Measurements from ENCODE around the gene RHOB.
"Not testable (repeated sequence)": the region's sequence is repeated elsewhere in the genome, so short reads cannot be mapped to it uniquely, and the experiment has no call there.

RHOB gene

GRCh38 chr2:20446917-20447436 lies at the start of gene RHOB:
Gene RHOB (plus strand): TSS chr2:20447074. CDS start chr2:20447466, 392 bp downstream.
- FAIRE-seq: peak; percentile 92

- no peak for FAIRE-seq
Measured at GRCh38 chr2:20397811-20398447, 48.9 kb upstream of the RHOB start.

DNA sequence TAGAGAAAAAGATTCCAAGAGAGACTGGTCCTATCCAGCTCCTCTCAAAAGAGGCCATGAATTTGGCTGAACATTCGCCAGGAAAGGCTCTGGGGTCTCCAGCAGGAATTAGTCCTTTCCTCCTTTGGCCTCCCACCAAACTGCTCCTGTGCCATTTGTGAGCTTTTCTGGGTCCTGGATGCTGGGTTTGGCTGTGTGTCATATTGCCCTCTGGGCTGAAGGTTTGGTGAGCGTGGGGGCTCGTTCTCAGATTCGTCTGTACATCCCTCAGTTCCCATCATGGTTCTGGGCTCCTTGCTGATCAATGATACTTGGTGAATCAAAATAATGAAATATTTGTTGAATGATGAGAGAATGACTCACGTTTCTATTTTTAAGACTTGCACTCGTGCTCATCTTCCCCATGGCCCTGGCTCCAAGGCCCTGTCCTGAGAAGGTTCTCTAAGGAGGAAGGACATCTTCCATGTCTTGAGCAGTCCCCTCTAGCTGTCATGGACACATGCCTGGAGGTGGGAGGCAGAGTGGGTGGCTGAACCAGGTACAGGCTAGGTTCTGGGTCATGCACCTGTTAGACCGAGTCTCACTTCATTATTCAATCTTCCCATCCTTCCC lies 47.8 kb upstream of the RHOB start:
- no peak for FAIRE-seq

GRCh38 chr2:20400306-20400705 lies 46.6 kb upstream of the RHOB start:
- no peak for FAIRE-seq

DNA sequence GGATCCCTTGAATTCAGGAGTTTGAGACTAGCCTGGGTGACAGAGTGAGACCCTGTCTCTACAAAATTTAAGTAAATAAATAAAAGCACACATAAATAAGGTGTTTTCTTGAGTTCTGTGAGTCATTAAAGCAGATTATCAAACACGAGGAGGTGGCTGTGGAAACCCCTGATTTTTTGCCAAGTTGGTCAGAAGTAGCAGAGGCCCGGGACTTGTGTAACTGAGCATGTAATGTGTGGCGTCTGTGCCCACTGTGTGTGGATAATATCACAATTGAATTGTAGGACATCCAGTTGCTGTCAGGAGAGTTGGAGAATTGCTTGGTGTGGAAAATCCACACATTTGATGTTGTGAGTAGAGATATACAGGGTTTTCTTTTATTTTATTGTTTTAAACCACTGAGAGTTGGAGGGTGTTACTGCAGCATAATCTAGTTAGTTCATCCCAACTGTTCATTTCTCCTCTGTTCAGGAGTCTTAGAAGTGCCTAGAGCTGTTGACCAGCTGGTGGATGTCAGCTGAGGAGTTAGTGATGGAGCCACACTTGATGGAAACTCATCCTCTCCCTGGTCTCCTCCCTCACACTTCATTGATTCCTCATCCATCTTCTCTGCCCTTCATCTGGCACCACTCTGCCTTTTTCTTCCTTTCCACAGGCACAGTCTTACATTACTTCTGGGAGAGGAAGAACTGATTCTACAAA lies 45.9 kb upstream of the RHOB start:
- FAIRE-seq: no peak

DNA sequence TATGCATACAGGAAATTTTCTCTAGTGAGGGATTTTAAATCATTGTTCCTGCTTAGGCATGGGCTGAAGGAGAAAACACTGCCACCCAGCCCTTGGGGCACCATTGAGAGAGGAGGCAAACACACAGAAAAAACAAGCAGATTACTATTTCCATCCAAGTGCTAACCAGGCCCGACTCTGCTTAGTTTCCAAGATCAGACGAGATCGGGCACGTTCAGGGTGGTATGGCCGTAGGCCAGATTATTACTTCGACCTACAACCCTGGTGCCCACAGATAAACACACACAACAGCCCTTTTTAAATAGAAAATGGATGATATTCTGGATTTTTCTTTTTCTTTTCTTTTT lies 45.4 kb upstream of the RHOB start:
- FAIRE-seq: no peak

DNA sequence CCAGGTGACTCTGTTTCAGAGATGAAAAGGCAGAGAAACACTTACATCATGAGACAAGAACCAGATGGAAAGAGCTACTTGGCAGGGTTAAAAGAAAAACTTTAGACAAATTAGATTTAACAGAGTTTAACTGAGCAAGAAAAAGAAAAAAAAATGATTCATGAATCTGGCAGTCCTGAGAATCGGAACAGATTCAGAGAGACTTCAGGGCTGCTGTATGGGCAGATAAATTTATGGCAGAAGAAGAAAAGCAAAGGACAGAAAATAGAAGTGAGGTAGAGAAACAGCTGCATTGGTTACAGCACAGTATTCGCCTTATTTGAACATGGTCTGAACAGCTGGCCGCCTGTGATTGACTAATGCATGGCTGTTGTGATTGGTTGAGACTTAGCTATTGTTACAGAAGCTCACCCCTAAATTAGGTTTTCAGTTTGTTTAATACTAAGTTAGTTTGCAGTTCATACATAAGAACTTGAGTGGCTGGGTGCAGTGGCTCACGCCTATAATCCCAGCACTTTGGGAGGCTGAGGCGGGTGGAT lies 43.0 kb upstream of the RHOB start:
- FAIRE-seq: no peak

DNA sequence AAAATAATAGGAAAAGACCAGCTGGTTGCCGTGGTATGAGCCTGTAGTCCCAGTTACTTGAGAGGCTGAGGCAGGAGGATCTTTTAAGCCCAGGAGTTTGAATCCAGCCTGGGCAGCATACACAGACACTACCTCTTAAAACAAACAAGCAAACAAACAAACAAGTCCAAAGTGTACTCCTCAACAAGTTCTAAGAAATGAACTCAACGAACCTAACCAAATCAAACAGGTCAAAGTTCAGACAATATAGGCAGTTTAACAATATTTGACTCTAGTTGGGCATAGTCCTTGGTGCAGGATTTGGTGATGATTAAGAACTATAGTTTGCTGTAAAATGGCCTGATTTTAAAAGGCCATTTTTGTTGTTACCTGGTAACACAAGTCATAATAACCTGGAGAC lies 41.9 kb upstream of the RHOB start:
- FAIRE-seq: no peak

GRCh38 chr2:20409039-20409438 lies 37.8 kb upstream of the RHOB start:
- FAIRE-seq: no peak

DNA sequence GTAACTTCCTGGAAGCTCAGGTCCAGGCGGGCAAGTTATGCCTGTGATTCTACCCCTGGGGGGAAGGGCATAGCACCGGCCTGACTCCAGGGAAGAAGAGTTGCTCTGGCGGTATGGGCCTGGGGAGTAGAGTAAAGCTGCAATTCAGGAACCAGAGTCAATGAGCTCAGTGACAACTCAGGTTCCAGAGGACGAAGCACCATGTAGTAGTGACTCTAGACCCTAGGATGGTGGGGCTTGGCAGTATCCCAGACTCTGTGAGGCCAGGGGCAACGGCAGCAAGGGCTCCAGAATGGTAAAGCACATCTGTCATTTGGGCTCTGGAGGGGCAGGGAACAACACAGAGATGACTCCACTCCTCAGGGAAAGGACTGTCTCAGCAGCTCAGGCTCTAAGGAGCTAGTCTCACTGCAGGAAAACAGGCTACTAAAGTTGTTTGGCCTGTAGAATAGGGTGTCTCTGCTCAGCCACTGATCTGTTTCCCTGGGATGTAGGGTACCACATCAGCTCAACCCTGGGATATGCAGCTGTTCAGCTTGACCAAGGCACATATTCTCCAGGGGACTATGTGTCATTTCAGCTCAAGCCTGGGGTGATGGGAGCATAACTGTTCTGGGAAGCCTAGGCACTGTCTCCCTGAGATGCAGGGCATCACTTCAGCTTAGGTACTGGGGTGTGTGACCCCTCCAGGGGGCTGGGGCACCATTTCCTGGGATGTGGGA lies 36.2 kb upstream of the RHOB start:
- no peak for FAIRE-seq

GRCh38 chr2:20411361-20411894 lies 35.4 kb upstream of the RHOB start:
- peak; percentile 73 for FAIRE-seq

DNA sequence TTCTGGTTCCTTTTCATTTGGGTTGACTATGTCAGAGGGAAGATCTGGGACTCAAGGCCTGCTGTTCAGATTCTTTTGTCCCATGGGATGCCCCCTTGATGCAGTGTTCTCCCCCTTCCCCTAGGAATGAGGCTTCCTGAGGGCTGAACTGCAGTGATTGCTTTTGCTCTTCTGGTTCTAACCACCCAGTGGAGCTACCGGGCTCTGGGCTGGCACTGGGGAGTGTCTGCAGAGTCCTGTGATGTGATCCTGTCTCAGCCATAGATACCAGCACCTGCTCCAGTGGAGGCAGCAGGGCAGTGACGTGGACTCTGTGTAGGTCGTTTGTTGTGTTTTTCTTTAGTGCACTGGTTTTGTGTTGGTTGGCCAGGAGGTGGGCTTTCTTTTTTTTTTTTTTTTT lies 32.1 kb upstream of the RHOB start:
- FAIRE-seq: no peak

- no peak for FAIRE-seq
Measured at GRCh38 chr2:20415511-20415918, 31.4 kb upstream of the RHOB start.

GRCh38 chr2:20416723-20417122 lies 30.2 kb upstream of the RHOB start:
- no peak for FAIRE-seq

DNA sequence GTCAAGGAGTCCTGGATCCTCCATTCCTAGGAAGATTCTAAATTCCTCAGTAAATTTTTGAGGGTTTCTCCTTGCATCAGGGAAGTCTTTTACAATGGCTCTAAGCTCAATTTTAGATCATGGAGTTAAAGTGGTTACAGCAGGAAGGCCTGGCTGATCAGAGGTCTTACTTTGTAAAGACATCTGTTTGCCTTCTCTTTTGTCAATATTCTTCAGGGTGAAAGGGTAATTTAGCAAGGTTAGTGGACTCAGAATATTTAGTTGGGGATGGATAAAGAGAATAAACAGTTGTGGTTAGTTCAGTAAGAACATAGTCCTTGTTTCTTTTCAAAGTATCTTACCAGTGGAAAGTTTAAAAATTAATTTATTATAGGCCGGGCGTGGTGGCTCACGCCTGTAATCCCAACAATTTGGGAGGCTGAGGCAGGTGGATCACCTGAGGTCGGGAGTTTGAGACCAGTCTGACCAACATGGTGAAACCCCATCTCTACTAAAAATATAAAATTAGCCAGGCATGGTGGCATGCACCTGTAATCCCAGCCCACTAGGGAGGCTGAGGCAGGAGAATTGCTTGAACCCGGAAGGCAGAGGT lies 29.5 kb upstream of the RHOB start:
- not testable (repeated sequence) for FAIRE-seq

GRCh38 chr2:20418519-20418918 lies 28.4 kb upstream of the RHOB start:
- no peak for FAIRE-seq

- no peak for FAIRE-seq
Measured at GRCh38 chr2:20419007-20419576, 27.8 kb upstream of the RHOB start.

- FAIRE-seq: no peak
Measured at GRCh38 chr2:20419752-20420151, 27.1 kb upstream of the RHOB start.

- no peak for FAIRE-seq
Measured at GRCh38 chr2:20421336-20421987, 25.4 kb upstream of the RHOB start.

- FAIRE-seq: no peak
Measured at GRCh38 chr2:20421988-20422370, 24.9 kb upstream of the RHOB start.

- no peak for FAIRE-seq
Measured at GRCh38 chr2:20422402-20423271, 24.2 kb upstream of the RHOB start.

All from G401.6 (cell line).